HepG2 (cell line): ENCODE measurements around the gene SERPINA3. TPM values are rescaled to one million over a fixed set of nuclear protein-coding genes. Genes with fewer than 3 reads are reported as not detected.

Experiments used
- CENPBD1 ChIP-seq: sonication (generic); formaldehyde crosslinking; IDR thresholded peaks from 2 replicates; pipeline ENCODE4 v1.8.0; 2022; ENCODE audit warnings: missing genetic modification reagents, low read depth, mild to moderate bottlenecking, borderline replicate concordance
- ELF1 ChIP-seq: sonication (generic); formaldehyde crosslinking; IDR thresholded peaks from 2 replicates; pipeline ENCODE4 v1.4.0; 2020; ENCODE audit warnings: missing genetic modification reagents
- GATAD2A ChIP-seq: IDR thresholded peaks from 2 replicates; pipeline ENCODE4 v1.6.1; 2016
- GTF3A ChIP-seq: sonication (generic); formaldehyde crosslinking; conservative IDR thresholded peaks from 2 replicates; pipeline ENCODE4 v1.4.0; 2020; ENCODE audit warnings: mild to moderate bottlenecking, missing genetic modification reagents
- HES4 ChIP-seq: sonication (generic); formaldehyde crosslinking; IDR thresholded peaks from 2 replicates; pipeline ENCODE4 v1.9.0; 2021; ENCODE audit warnings: mild to moderate bottlenecking, missing genetic modification reagents, borderline replicate concordance
- IKZF1 ChIP-seq: fragments of 450-650 bp; IDR thresholded peaks from 2 replicates; pipeline ENCODE4 v1.7.1; 2016
- IKZF5 ChIP-seq: IDR thresholded peaks from 2 replicates; pipeline ENCODE4 v1.6.1; 2018; ENCODE audit warnings: missing genetic modification reagents, mild to moderate bottlenecking, missing compliant biosample characterization
- NR1H2 ChIP-seq: sonication (generic); formaldehyde crosslinking; IDR thresholded peaks from 2 replicates; pipeline ENCODE4 v1.8.1; 2022; ENCODE audit warnings: low read depth, missing genetic modification reagents, borderline replicate concordance
- RBM39 ChIP-seq: fragments of 200-400 bp; formaldehyde crosslinking; IDR thresholded peaks from one replicate; pipeline ENCODE4 v1.6.1; 2018; ENCODE audit warnings: antibody characterized with exemption, mild to moderate bottlenecking, low read depth, low read length; ENCODE audit not compliant: poor library complexity, severe bottlenecking
- SALL1 ChIP-seq: sonication (generic); formaldehyde crosslinking; IDR thresholded peaks from 2 replicates; pipeline ENCODE4 v1.8.0; 2022; ENCODE audit warnings: mild to moderate bottlenecking, missing genetic modification reagents
- SIX4 ChIP-seq: sonication (generic); formaldehyde crosslinking; IDR thresholded peaks from 2 replicates; pipeline ENCODE4 v1.4.0; 2020; ENCODE audit warnings: missing genetic modification reagents
- SMYD3 ChIP-seq: sonication (generic); formaldehyde crosslinking; IDR thresholded peaks from 2 replicates; pipeline ENCODE4 v1.8.1; 2023; ENCODE audit warnings: mild to moderate bottlenecking, missing genetic modification reagents
- SP4 ChIP-seq: sonication (generic); formaldehyde crosslinking; IDR thresholded peaks from 2 replicates; pipeline ENCODE4 v1.8.1; 2023; ENCODE audit warnings: mild to moderate bottlenecking, missing genetic modification reagents
- TRAFD1 ChIP-seq: sonication (generic); formaldehyde crosslinking; IDR thresholded peaks from 2 replicates; pipeline ENCODE4 v1.5.1; 2020; ENCODE audit warnings: missing genetic modification reagents, mild to moderate bottlenecking, borderline replicate concordance
- U2AF1 ChIP-seq: fragments of 200-400 bp; formaldehyde crosslinking; optimal IDR thresholded peaks from 2 replicates; pipeline ENCODE3; 2017; ENCODE audit warnings: mild to moderate bottlenecking, low read depth, low read length
- ZFP1 ChIP-seq: IDR thresholded peaks from 2 replicates; pipeline ENCODE4 v1.6.1; 2016
- ZKSCAN1 ChIP-seq: fragments of 150-350 bp; IDR thresholded peaks from 2 replicates; pipeline ENCODE4 v1.6.1; 2014; ENCODE audit warnings: low read length
- ZNF180 ChIP-seq: sonication (generic); formaldehyde crosslinking; IDR thresholded peaks from 2 replicates; pipeline ENCODE4 v1.4.0; 2020; ENCODE audit warnings: low read depth, missing genetic modification reagents, borderline replicate concordance
- ZNF292 ChIP-seq: sonication (generic); formaldehyde crosslinking; IDR thresholded peaks from 2 replicates; pipeline ENCODE4 v1.8.1; 2022; ENCODE audit warnings: mild to moderate bottlenecking, low read depth, missing genetic modification reagents, borderline replicate concordance
- ZNF382 ChIP-seq: sonication (generic); formaldehyde crosslinking; IDR thresholded peaks from 2 replicates; pipeline ENCODE4 v1.5.0; 2020; ENCODE audit warnings: missing genetic modification reagents, mild to moderate bottlenecking, borderline replicate concordance
- ZNF414 ChIP-seq: sonication (generic); formaldehyde crosslinking; IDR thresholded peaks from 2 replicates; pipeline ENCODE4 v1.5.0; 2020; ENCODE audit warnings: missing genetic modification reagents
- ZNF431 ChIP-seq: sonication (generic); formaldehyde crosslinking; IDR thresholded peaks from 2 replicates; pipeline ENCODE4 v1.9.0; 2022; ENCODE audit warnings: missing genetic modification reagents, low read depth, mild to moderate bottlenecking, borderline replicate concordance
- ZNF547 ChIP-seq: sonication (generic); formaldehyde crosslinking; IDR thresholded peaks from 2 replicates; pipeline ENCODE4 v1.5.1; 2020; ENCODE audit warnings: mild to moderate bottlenecking, missing genetic modification reagents
- ZNF615 ChIP-seq: sonication (generic); formaldehyde crosslinking; IDR thresholded peaks from 2 replicates; pipeline ENCODE4 v1.5.0; 2020; ENCODE audit warnings: mild to moderate bottlenecking, missing genetic modification reagents, borderline replicate concordance
- ZNF629 ChIP-seq: sonication (generic); formaldehyde crosslinking; conservative IDR thresholded peaks from 2 replicates; pipeline ENCODE4 v1.5.0; 2020; ENCODE audit warnings: missing genetic modification reagents
- ZNF792 ChIP-seq: IDR thresholded peaks from 2 replicates; pipeline ENCODE4 v1.6.1; 2016
- ZSCAN5A ChIP-seq: sonication (generic); formaldehyde crosslinking; IDR thresholded peaks from 2 replicates; pipeline ENCODE4 v1.8.0; 2022; ENCODE audit warnings: mild to moderate bottlenecking, missing genetic modification reagents, borderline replicate concordance
- polyA plus RNA-seq, 8 experiments: library from polyadenylated mRNA; depleted of rRNA in 3 of 8; stranded (reverse) in 7 of 8; unstranded in 1 of 8; fragments of >200 nt; fragmentation: Illumina TruSeq in 4 of 8; extraction: Trizol in 4 of 8; gene quantifications; 2 replicates each; pipeline versions ENCODE4 v1.2.1 to v1.2.3, GENCODE V29; 2011 to 2016; ENCODE audit warnings: low read depth in 4 of 8, missing spikeins in 1 of 8, mixed read lengths in 1 of 8; ENCODE audit not compliant: insufficient read depth in 1 of 8
- total RNA-seq, 5 experiments: library from RNA; depleted of rRNA; stranded (reverse); fragments of >200 nt; fragmentation: Illumina TruSeq; extraction: Trizol; gene quantifications; 2 replicates each; pipeline ENCODE4 v1.2.3, GENCODE V29; 2016; ENCODE audit warnings: low read depth in 1 of 5

SERPINA3 gene
- total and polyA plus RNA-seq, 2 of the 13 experiments (the other 11 are each of a cell fraction or from before 2014, with no cell fraction given): 825 to 2,200 TPM

GRCh38 chr14:94612174-94612573, at the start of gene SERPINA3 (continued):
- TF ChIP-seq RBM39 (no peak), U2AF1 (no peak), ZNF615 (no peak), IKZF5 (CRISPR knock-in tag) (peak; percentile 65; the same call in 1 of the 2 replicates), ZNF382 (CRISPR knock-in tag) (no peak), ELF1 (no peak), ZNF629 (CRISPR knock-in tag) (no peak), ZNF414 (CRISPR knock-in tag) (no peak), ZSCAN5A (CRISPR knock-in tag) (no peak), ZKSCAN1 (no peak), SIX4 (peak; percentile 66; the same call in 1 of the 2 replicates), SALL1 (CRISPR knock-in tag) (no peak), ZNF180 (CRISPR knock-in tag) (no peak), GTF3A (CRISPR knock-in tag) (no peak), ZNF792 (no peak), SP4 (no peak), SMYD3 (no peak), GATAD2A (CRISPR knock-in tag) (peak; percentile 68; the same call in 1 of the 2 replicates), ZNF431 (no peak), ZNF547 (CRISPR knock-in tag) (peak; percentile 49; the same call in 1 of the 2 replicates), ZFP1 (CRISPR knock-in tag) (no peak), NR1H2 (CRISPR knock-in tag) (no peak), HES4 (CRISPR knock-in tag) (no peak), IKZF1 (no peak), CENPBD1 (CRISPR knock-in tag) (no peak), ZNF292 (CRISPR knock-in tag) (peak; percentile 27; the same call in 1 of the 2 replicates), TRAFD1 (CRISPR knock-in tag) (no peak)
